ENCODE measurements around the gene RELN.

RELN gene

GRCh38 chr7:103879411-103879810 lies 110.0 kb downstream of the RELN start:
- no peaks in the 10 kb centered on the region for H3K27me3 Mint-ChIP-seq (ENCODE audit: low read depth)
- no peaks in the 10 kb centered on the region for H3K36me3 Mint-ChIP-seq (ENCODE audit: low read depth)
- no peak overlapping the region for H3K27ac Mint-ChIP-seq
- peaks cover 3% of the 10 kb centered on the region for H3K9me3 Mint-ChIP-seq
- H3K4me1 Mint-ChIP-seq (ENCODE audit: low read depth) = no peaks in the 10 kb centered on the region
- no peak overlapping the region for H3K4me3 Mint-ChIP-seq

GRCh38 chr7:103877565-103877964 lies 111.9 kb downstream of the RELN start:
- H3K9me3 Mint-ChIP-seq = no peaks in the 10 kb centered on the region
- no peaks in the 10 kb centered on the region for H3K36me3 Mint-ChIP-seq (ENCODE audit: low read depth)
- no peaks in the 10 kb centered on the region for H3K4me1 Mint-ChIP-seq (ENCODE audit: low read depth)
- no peak overlapping the region for H3K4me3 Mint-ChIP-seq
- H3K27ac Mint-ChIP-seq = no peak overlapping the region
- H3K27me3 Mint-ChIP-seq (ENCODE audit: low read depth) = no peaks in the 10 kb centered on the region

- Mint-ChIP-seq H3K27ac (no peak overlapping the region), H3K36me3 (ENCODE audit: low read depth) (no peaks in the 10 kb centered on the region), H3K27me3 (ENCODE audit: low read depth) (no peaks in the 10 kb centered on the region), H3K4me3 (no peak overlapping the region), H3K9me3 (no peaks in the 10 kb centered on the region), H3K4me1 (ENCODE audit: low read depth) (no peaks in the 10 kb centered on the region)
Observed at GRCh38 chr7:103875718-103876117, 113.7 kb downstream of the RELN start.

GRCh38 chr7:103871473-103871872 lies 118.0 kb downstream of the RELN start:
- H3K27me3 Mint-ChIP-seq (ENCODE audit: low read depth) = no peaks in the 10 kb centered on the region
- no peaks in the 10 kb centered on the region for H3K36me3 Mint-ChIP-seq (ENCODE audit: low read depth)
- no peak overlapping the region for H3K27ac Mint-ChIP-seq

GRCh38 chr7:103870664-103871063 lies 118.8 kb downstream of the RELN start:
- Mint-ChIP-seq H3K4me1 (ENCODE audit: low read depth) (no peaks in the 10 kb centered on the region), H3K4me3 (no peak overlapping the region), H3K36me3 (ENCODE audit: low read depth) (no peaks in the 10 kb centered on the region), H3K9me3 (no peaks in the 10 kb centered on the region), H3K27ac (no peak overlapping the region), H3K27me3 (ENCODE audit: low read depth) (no peaks in the 10 kb centered on the region)

More at GRCh38 chr7:103871473-103871872, 118.0 kb downstream of the RELN start:
- no peak overlapping the region for H3K4me3 Mint-ChIP-seq
- no peaks in the 10 kb centered on the region for H3K4me1 Mint-ChIP-seq (ENCODE audit: low read depth)
- H3K9me3 Mint-ChIP-seq = no peaks in the 10 kb centered on the region

GRCh38 chr7:103867874-103868273 lies 121.6 kb downstream of the RELN start:
- Mint-ChIP-seq H3K27ac (no peak overlapping the region), H3K4me3 (no peak overlapping the region), H3K27me3 (ENCODE audit: low read depth) (no peaks in the 10 kb centered on the region), H3K4me1 (ENCODE audit: low read depth) (no peaks in the 10 kb centered on the region), H3K9me3 (no peaks in the 10 kb centered on the region), H3K36me3 (ENCODE audit: low read depth) (no peaks in the 10 kb centered on the region)

- Mint-ChIP-seq H3K9me3 (no peaks in the 10 kb centered on the region), H3K27ac (no peak overlapping the region), H3K27me3 (ENCODE audit: low read depth) (no peaks in the 10 kb centered on the region), H3K4me1 (ENCODE audit: low read depth) (no peaks in the 10 kb centered on the region), H3K36me3 (ENCODE audit: low read depth) (no peaks in the 10 kb centered on the region), H3K4me3 (no peak overlapping the region)
Observed at GRCh38 chr7:103866919-103867318, 122.5 kb downstream of the RELN start.

- H3K27ac Mint-ChIP-seq = no peak overlapping the region
- no peaks in the 10 kb centered on the region for H3K36me3 Mint-ChIP-seq (ENCODE audit: low read depth)
- H3K27me3 Mint-ChIP-seq (ENCODE audit: low read depth) = no peaks in the 10 kb centered on the region
- H3K4me1 Mint-ChIP-seq (ENCODE audit: low read depth) = no peaks in the 10 kb centered on the region
- H3K9me3 Mint-ChIP-seq = no peaks in the 10 kb centered on the region
- H3K4me3 Mint-ChIP-seq = no peak overlapping the region
Observed at GRCh38 chr7:103865442-103865841, 124.0 kb downstream of the RELN start.

GRCh38 chr7:103862302-103863035 lies 127.0 kb downstream of the RELN start:
- Mint-ChIP-seq H3K9me3 (no peaks in the 10 kb centered on the region), H3K4me1 (ENCODE audit: low read depth) (no peaks in the 10 kb centered on the region), H3K27ac (no peak overlapping the region), H3K4me3 (no peak overlapping the region), H3K27me3 (ENCODE audit: low read depth) (no peaks in the 10 kb centered on the region), H3K36me3 (ENCODE audit: low read depth) (no peaks in the 10 kb centered on the region)

- Mint-ChIP-seq H3K27ac (no peak overlapping the region), H3K4me3 (no peak overlapping the region), H3K9me3 (no peaks in the 10 kb centered on the region), H3K36me3 (ENCODE audit: low read depth) (no peaks in the 10 kb centered on the region), H3K4me1 (ENCODE audit: low read depth) (no peaks in the 10 kb centered on the region), H3K27me3 (ENCODE audit: low read depth) (no peaks in the 10 kb centered on the region)
Observed at GRCh38 chr7:103859709-103860108, 129.7 kb downstream of the RELN start.

GRCh38 chr7:103857435-103857834 lies 132.0 kb downstream of the RELN start:
- H3K4me1 Mint-ChIP-seq (ENCODE audit: low read depth) = no peaks in the 10 kb centered on the region
- no peak overlapping the region for H3K4me3 Mint-ChIP-seq
- no peaks in the 10 kb centered on the region for H3K27me3 Mint-ChIP-seq (ENCODE audit: low read depth)
- no peaks in the 10 kb centered on the region for H3K36me3 Mint-ChIP-seq (ENCODE audit: low read depth)
- H3K27ac Mint-ChIP-seq = no peak overlapping the region
- no peaks in the 10 kb centered on the region for H3K9me3 Mint-ChIP-seq

- H3K36me3 Mint-ChIP-seq (ENCODE audit: low read depth) = no peaks in the 10 kb centered on the region
- no peak overlapping the region for H3K4me3 Mint-ChIP-seq
- no peaks in the 10 kb centered on the region for H3K9me3 Mint-ChIP-seq
- no peak overlapping the region for H3K27ac Mint-ChIP-seq
- H3K27me3 Mint-ChIP-seq (ENCODE audit: low read depth) = no peaks in the 10 kb centered on the region
- H3K4me1 Mint-ChIP-seq (ENCODE audit: low read depth) = no peaks in the 10 kb centered on the region
Observed at GRCh38 chr7:103856929-103857328, 132.5 kb downstream of the RELN start.

GRCh38 chr7:103855671-103856070 lies 133.8 kb downstream of the RELN start:
- no peaks in the 10 kb centered on the region for H3K36me3 Mint-ChIP-seq (ENCODE audit: low read depth)
- no peak overlapping the region for H3K4me3 Mint-ChIP-seq
- H3K27ac Mint-ChIP-seq = no peak overlapping the region
- no peaks in the 10 kb centered on the region for H3K27me3 Mint-ChIP-seq (ENCODE audit: low read depth)
- no peaks in the 10 kb centered on the region for H3K9me3 Mint-ChIP-seq
- H3K4me1 Mint-ChIP-seq (ENCODE audit: low read depth) = no peaks in the 10 kb centered on the region

GRCh38 chr7:103854611-103855010 lies 134.8 kb downstream of the RELN start:
- H3K4me1 Mint-ChIP-seq (ENCODE audit: low read depth) = no peaks in the 10 kb centered on the region
- H3K27ac Mint-ChIP-seq = no peak overlapping the region
- H3K36me3 Mint-ChIP-seq (ENCODE audit: low read depth) = no peaks in the 10 kb centered on the region
- H3K9me3 Mint-ChIP-seq = no peaks in the 10 kb centered on the region
- H3K27me3 Mint-ChIP-seq (ENCODE audit: low read depth) = no peaks in the 10 kb centered on the region
- no peak overlapping the region for H3K4me3 Mint-ChIP-seq

- no peaks in the 10 kb centered on the region for H3K9me3 Mint-ChIP-seq
- H3K27ac Mint-ChIP-seq = no peak overlapping the region
- H3K4me3 Mint-ChIP-seq = no peak overlapping the region
- H3K36me3 Mint-ChIP-seq (ENCODE audit: low read depth) = no peaks in the 10 kb centered on the region
- no peaks in the 10 kb centered on the region for H3K27me3 Mint-ChIP-seq (ENCODE audit: low read depth)
- no peaks in the 10 kb centered on the region for H3K4me1 Mint-ChIP-seq (ENCODE audit: low read depth)
Observed at GRCh38 chr7:103851357-103851756, 138.1 kb downstream of the RELN start.

Data from T-helper 1 cell treated with Interleukin-12 subunit alpha and Interleukin-12 subunit beta and Interleukin-4 antibody, amounts not matched to agents 30 μg/mL and 1 μg/mL, for 36 hours (primary cell).